Upper lobe of left lung (tissue), 6 donors: ENCODE results near the gene MAP4K4. TPM values are rescaled to one million over a fixed set of nuclear protein-coding genes. Genes with fewer than 3 reads are reported as not detected.

Source experiments
- ATAC-seq, 2 donors: fragments of 200-7000 bp; cut with Tn5 transposase; one replicate each; pipeline ENCODE4 v1.9.1; 2022; ENCODE audit warnings: mild to moderate bottlenecking in 2 of 2, moderate library complexity in 2 of 2; ENCODE audit not compliant: low FRiP score in 2 of 2
- DNase-seq, 2 donors: peaks; one replicate each; pipeline ENCODE4 v3.0.0-alpha.2; 2019 to 2020
- H3K27ac ChIP-seq, 4 donors: fragments of 200-600 bp; sonication (generic); one replicate each; pipeline ENCODE4 v1.5.1; 2016 to 2019
- H3K27me3 ChIP-seq, 4 donors: fragments of 200-600 bp; sonication (generic); one replicate each; pipeline ENCODE4 v1.5.1; 2017 to 2019
- H3K36me3 ChIP-seq, 4 donors: fragments of 200-600 bp; sonication (generic); one replicate each; pipeline ENCODE4 v1.5.1; 2016 to 2019
- H3K4me1 ChIP-seq, 4 donors: fragments of 200-600 bp; sonication (generic); one replicate each; pipeline ENCODE4 v1.5.1; 2018 to 2019
- H3K4me3 ChIP-seq, 4 donors: fragments of 200-600 bp; sonication (generic); one replicate each; pipeline ENCODE4 v1.5.1; 2017 to 2019; ENCODE audit warnings: mild to moderate bottlenecking in 2 of 4, moderate library complexity in 1 of 4
- H3K9me3 ChIP-seq, 4 donors: fragments of 200-600 bp; sonication (generic); one replicate each; pipeline ENCODE4 v1.5.1; 2018 to 2019
- CTCF ChIP-seq, 6 experiments: fragments of 450-650 bp in 4 of 6; fragments of 200-600 bp in 2 of 6; sonication (generic) in 2 of 6; IDR thresholded peaks; one replicate each; pipeline ENCODE4 v1.5.1; 2016 to 2019; ENCODE audit warnings: antibody characterized with exemption in 6 of 6
- EP300 ChIP-seq, 4 donors: sonication (generic); formaldehyde crosslinking; IDR thresholded peaks; one replicate each; pipeline ENCODE4 v1.5.1; 2017; ENCODE audit warnings: antibody characterized with exemption in 4 of 4, control low read depth in 2 of 4
- POLR2A ChIP-seq, 4 donors: fragments of 450-650 bp; IDR thresholded peaks; one replicate each; pipeline ENCODE4 v1.5.1; 2016 to 2017; ENCODE audit warnings: antibody characterized with exemption in 4 of 4, mild to moderate bottlenecking in 2 of 4
- POLR2AphosphoS5 ChIP-seq, 2 donors: sonication (generic); formaldehyde crosslinking; IDR thresholded peaks; one replicate each; pipeline ENCODE4 v1.5.1; 2017; ENCODE audit warnings: antibody characterized with exemption in 2 of 2
- WGBS, 2 donors: methylation state at CpG; one replicate each; pipeline ENCODE4 v1.1.5; 2017 to 2018; 5-methylcytosine and 5-hydroxymethylcytosine counted together
- total RNA-seq, 6 donors: library from RNA; depleted of rRNA in 4 of 6; stranded (reverse); fragments of >200 nt in 4 of 6; gene quantifications; one replicate each; pipeline versions ENCODE4 v1.1.0 to v1.2.1, GENCODE V29; 2016 to 2021
- donor health status: DM: no; HTN: no; CAD: no; lungs with moderate emphysema.
- donor health status: DM: no; HTN: yes; CAD: no; lungs with severe emphysema.

MAP4K4 gene
- total RNA-seq, 6 donors from 2014 or later = 49.8 to 88.0 (median 56.4) TPM

- H3K27ac ChIP-seq = no peak overlapping the region
- no peak for TF ChIP-seq POLR2AphosphoS5 (IDR thresholded peaks at IDR 0.05)
- TF ChIP-seq EP300 (IDR thresholded peaks at IDR 0.05) = no peak
- no peak for TF ChIP-seq POLR2A (IDR thresholded peaks at IDR 0.05)
- no peak for TF ChIP-seq CTCF (IDR thresholded peaks at IDR 0.05)
Measured at GRCh38 chr2:101895819-101896322, 198.4 kb downstream of the MAP4K4 start.

DNA sequence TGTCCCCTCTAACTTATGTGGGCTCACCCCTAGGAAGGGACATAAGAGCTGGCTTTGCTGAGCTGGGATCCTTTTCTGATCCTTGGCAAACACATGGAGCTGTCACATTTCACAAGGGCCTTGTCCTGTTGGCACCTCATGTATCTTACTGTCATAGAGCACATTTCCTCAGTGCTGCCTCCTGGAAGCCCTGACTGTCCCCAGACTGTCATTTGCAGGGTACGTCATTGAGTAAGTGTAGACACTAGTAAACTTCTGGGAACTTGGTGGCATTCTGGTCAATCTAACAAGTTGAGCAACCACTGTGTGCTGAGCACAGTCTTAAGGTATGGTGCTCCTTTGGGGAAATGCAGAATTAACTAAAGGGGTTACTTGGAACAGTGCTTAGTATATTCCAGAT, 199.8 kb downstream of the MAP4K4 start:
- DNase-seq (peak in 1 of 2 donors; percentile 46), ATAC-seq (peak in 1 of 2 donors; percentile 50)
- TF ChIP-seq POLR2A (IDR thresholded peaks at IDR 0.05) (no peak), CTCF (IDR thresholded peaks at IDR 0.05) (no peak), EP300 (IDR thresholded peaks at IDR 0.05) (peak in 1 of 4 donors; percentile 64), POLR2AphosphoS5 (IDR thresholded peaks at IDR 0.05) (peak; percentile 40 to 90)
- H3K4me3 ChIP-seq = no peak overlapping the region
- peak overlapping the region in 2 of 4 donors; percentile 8 to 66 for H3K27ac ChIP-seq
- H3K9me3 ChIP-seq = peaks cover 0 to 3% (median 0%) of the 10 kb centered on the region in 4 donors
- peaks cover 0 to 14% (median 7%) of the 10 kb centered on the region in 4 donors for H3K36me3 ChIP-seq
- 54% methylated on average over 1 of the region's 1 CpG; no CpG with 5 or more reads in 1 of the 2 donors for WGBS, 2 donors
- no peaks in the 10 kb centered on the region for H3K4me1 ChIP-seq
- H3K27me3 ChIP-seq = no peaks in the 10 kb centered on the region

More at GRCh38 chr2:101895819-101896322, 198.4 kb downstream of the MAP4K4 start:
- 79 to 81% methylated on average over 2 of the region's 2 CpGs for WGBS, 2 donors
- no peak for ATAC-seq
- H3K4me3 ChIP-seq = no peak overlapping the region
- no peak for DNase-seq
- H3K4me1 ChIP-seq = no peaks in the 10 kb centered on the region
- H3K36me3 ChIP-seq = peaks cover 6 to 26% (median 13%) of the 10 kb centered on the region in 4 donors
- H3K27me3 ChIP-seq = no peaks in the 10 kb centered on the region
- no peaks in the 10 kb centered on the region for H3K9me3 ChIP-seq

DNA sequence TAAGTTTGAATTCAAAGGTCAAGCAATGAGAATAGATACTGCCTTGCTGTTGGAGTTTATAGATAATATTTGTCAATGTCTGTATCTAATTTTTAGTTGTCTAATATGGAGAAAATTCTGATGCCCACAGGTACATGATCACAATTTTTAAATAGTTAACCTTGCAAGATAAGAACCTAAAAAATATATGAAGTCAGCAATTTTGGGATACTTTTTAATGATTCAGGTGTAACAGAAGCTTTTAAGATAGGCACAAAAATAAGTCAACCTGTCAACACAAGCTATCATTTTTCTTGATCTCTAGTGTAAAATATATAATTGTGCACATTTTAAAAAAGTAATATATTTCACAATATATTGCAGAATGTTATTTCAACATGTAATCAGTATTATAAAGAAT, 201.8 kb downstream of the MAP4K4 start:
- no peaks in the 10 kb centered on the region for H3K4me1 ChIP-seq
- H3K27me3 ChIP-seq = no peaks in the 10 kb centered on the region
- TF ChIP-seq CTCF (IDR thresholded peaks at IDR 0.05) (no peak), POLR2AphosphoS5 (IDR thresholded peaks at IDR 0.05) (no peak), POLR2A (IDR thresholded peaks at IDR 0.05) (no peak), EP300 (IDR thresholded peaks at IDR 0.05) (no peak)
- ATAC-seq (no peak), DNase-seq (no peak)
- H3K36me3 ChIP-seq = peaks cover 0 to 3% (median 0%) of the 10 kb centered on the region in 4 donors
- H3K4me3 ChIP-seq = no peak overlapping the region
- peaks cover 0 to 5% (median 0%) of the 10 kb centered on the region in 4 donors for H3K9me3 ChIP-seq
- H3K27ac ChIP-seq = no peak overlapping the region

GRCh38 chr2:101899871-101900270, 202.4 kb downstream of the MAP4K4 start:
- Histone ChIP-seq H3K4me3 (no peak overlapping the region), H3K27ac (no peak overlapping the region), H3K4me1 (no peaks in the 10 kb centered on the region), H3K9me3 (peaks cover 0 to 5% (median 0%) of the 10 kb centered on the region in 4 donors), H3K27me3 (no peaks in the 10 kb centered on the region), H3K36me3 (peaks cover 0 to under 1% (median 0%) of the 10 kb centered on the region in 4 donors)
- TF ChIP-seq CTCF (IDR thresholded peaks at IDR 0.05) (no peak), POLR2A (IDR thresholded peaks at IDR 0.05) (no peak), EP300 (IDR thresholded peaks at IDR 0.05) (no peak), POLR2AphosphoS5 (IDR thresholded peaks at IDR 0.05) (no peak)
- DNase-seq (no peak), ATAC-seq (no peak)
- 74 to 92% methylated on average over 1 of the region's 1 CpG for WGBS, 2 donors

DNA sequence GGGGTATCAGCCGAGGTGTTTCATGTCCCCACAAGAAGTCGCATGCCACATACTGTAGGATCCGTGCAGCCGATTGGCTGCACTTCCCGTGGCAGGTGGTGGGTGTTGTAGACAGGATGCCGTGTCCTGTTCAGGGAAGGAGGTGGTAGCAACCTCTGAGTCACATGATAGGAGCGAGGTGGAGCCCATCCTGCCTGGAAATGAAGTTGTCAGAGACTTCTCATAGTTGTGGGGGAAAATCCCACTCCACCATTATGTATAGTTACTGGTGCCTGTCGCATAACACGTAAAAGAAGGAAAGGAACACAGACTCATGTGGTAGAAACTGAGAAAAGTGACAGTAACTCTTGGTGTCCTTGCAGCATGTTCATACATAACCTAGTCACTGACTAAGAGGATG, 202.9 kb downstream of the MAP4K4 start:
- no peaks in the 10 kb centered on the region for H3K27me3 ChIP-seq
- 85 to 88% methylated on average over 9 of the region's 9 CpGs for WGBS, 2 donors
- H3K4me3 ChIP-seq = no peak overlapping the region
- H3K4me1 ChIP-seq = no peaks in the 10 kb centered on the region
- TF ChIP-seq EP300 (IDR thresholded peaks at IDR 0.05) (no peak), CTCF (IDR thresholded peaks at IDR 0.05) (no peak), POLR2AphosphoS5 (IDR thresholded peaks at IDR 0.05) (no peak), POLR2A (IDR thresholded peaks at IDR 0.05) (no peak)
- no peaks in the 10 kb centered on the region for H3K36me3 ChIP-seq
- H3K9me3 ChIP-seq = peaks cover 0 to 5% (median 0%) of the 10 kb centered on the region in 4 donors
- no peak for ATAC-seq
- no peak for DNase-seq
- no peak overlapping the region for H3K27ac ChIP-seq
